ENCODE data around the gene PLD4.

PLD4 gene

GRCh38 chr14:104881369-104881979, 43.2 kb upstream of the PLD4 start:
- Histone ChIP-seq H3K4me3 (replicated peaks; ENCODE audit: insufficient read depth, low read length) (no peak overlapping the region), H3K27ac (replicated peaks) (no peak overlapping the region), H3K27me3 (ENCODE audit: insufficient read depth, poor library complexity, severe bottlenecking) (peaks cover 10% of the 10 kb centered on the region)
- DNase-seq (ENCODE audit: low read depth in 1 of 2, low spot score in 1 of 2): no peak
- no peak for TF ChIP-seq SPI1 (IDR thresholded peaks at IDR 0.05; ENCODE audit: borderline replicate concordance, low read depth)
- TF ChIP-seq REST (IDR thresholded peaks at IDR 0.05; ENCODE audit: insufficient replicate concordance, low read depth): no peak
- TF ChIP-seq, protein P1, sequence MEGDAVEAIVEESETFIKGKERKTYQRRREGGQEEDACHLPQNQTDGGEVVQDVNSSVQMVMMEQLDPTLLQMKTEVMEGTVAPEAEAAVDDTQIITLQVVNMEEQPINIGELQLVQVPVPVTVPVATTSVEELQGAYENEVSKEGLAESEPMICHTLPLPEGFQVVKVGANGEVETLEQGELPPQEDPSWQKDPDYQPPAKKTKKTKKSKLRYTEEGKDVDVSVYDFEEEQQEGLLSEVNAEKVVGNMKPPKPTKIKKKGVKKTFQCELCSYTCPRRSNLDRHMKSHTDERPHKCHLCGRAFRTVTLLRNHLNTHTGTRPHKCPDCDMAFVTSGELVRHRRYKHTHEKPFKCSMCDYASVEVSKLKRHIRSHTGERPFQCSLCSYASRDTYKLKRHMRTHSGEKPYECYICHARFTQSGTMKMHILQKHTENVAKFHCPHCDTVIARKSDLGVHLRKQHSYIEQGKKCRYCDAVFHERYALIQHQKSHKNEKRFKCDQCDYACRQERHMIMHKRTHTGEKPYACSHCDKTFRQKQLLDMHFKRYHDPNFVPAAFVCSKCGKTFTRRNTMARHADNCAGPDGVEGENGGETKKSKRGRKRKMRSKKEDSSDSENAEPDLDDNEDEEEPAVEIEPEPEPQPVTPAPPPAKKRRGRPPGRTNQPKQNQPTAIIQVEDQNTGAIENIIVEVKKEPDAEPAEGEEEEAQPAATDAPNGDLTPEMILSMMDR (IDR thresholded peaks at IDR 0.05; ENCODE audit: insufficient read depth, low read length): no peak
- TF ChIP-seq GABPA (IDR thresholded peaks at IDR 0.05; ENCODE audit: low read depth): no peak
- no peak for TF ChIP-seq POLR2AphosphoS5 (IDR thresholded peaks at IDR 0.05; ENCODE audit: low read depth)

DNA sequence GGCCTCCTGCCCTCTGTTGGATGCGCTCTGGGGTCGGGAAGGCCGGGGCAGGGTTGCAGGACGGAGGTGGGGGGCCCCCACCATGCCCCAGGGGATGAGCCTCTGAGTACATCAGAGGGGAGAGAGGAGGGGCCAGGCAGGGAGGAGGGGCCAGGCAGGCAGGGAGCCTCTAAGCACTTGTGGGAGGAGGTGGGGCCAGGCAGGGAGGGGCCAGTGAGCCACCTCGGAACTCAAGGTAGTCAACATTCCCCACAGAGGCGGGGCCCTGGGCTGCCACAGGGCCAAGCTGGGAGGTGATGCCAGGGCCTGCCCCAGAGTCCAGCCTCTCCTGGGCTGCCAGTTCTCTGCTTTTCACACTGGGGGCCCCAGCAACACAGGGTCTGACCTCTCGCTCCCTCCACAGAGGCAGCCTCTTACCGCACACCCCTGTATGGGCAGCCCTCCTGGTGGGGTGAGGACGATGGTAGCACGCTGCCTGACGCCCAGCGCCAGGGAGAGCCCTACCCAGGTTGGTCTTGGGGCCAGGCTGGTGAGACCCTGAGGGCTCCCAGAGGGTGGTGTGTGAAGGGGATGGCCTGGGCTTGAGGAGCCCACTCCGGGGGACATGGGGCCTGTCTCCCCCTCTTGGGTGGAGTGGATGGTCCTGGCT, 42.2 kb upstream of the PLD4 start:
- DNase-seq (ENCODE audit: low read depth in 1 of 2, low spot score in 1 of 2): no peak
- peaks cover 10% of the 10 kb centered on the region for H3K27me3 ChIP-seq (ENCODE audit: insufficient read depth, poor library complexity, severe bottlenecking)
- TF ChIP-seq SPI1 (IDR thresholded peaks at IDR 0.05; ENCODE audit: borderline replicate concordance, low read depth) (no peak), POLR2AphosphoS5 (IDR thresholded peaks at IDR 0.05; ENCODE audit: low read depth) (no peak), REST (IDR thresholded peaks at IDR 0.05; ENCODE audit: insufficient replicate concordance, low read depth) (no peak), GABPA (IDR thresholded peaks at IDR 0.05; ENCODE audit: low read depth) (no peak)
- TF ChIP-seq, protein P1 (IDR thresholded peaks at IDR 0.05; ENCODE audit: insufficient read depth, low read length): no peak
- H3K27ac ChIP-seq (replicated peaks): no peak overlapping the region
- no peak overlapping the region for H3K4me3 ChIP-seq (replicated peaks; ENCODE audit: insufficient read depth, low read length)

GRCh38 chr14:104882991-104883660, 41.6 kb upstream of the PLD4 start:
- no peak for DNase-seq (ENCODE audit: low read depth in 1 of 2, low spot score in 1 of 2)
- TF ChIP-seq, protein P1 (IDR thresholded peaks at IDR 0.05; ENCODE audit: insufficient read depth, low read length): no peak
- TF ChIP-seq REST (IDR thresholded peaks at IDR 0.05; ENCODE audit: insufficient replicate concordance, low read depth) (no peak), SPI1 (IDR thresholded peaks at IDR 0.05; ENCODE audit: borderline replicate concordance, low read depth) (no peak)
- Histone ChIP-seq H3K27me3 (ENCODE audit: insufficient read depth, poor library complexity, severe bottlenecking) (peaks cover 10% of the 10 kb centered on the region), H3K27ac (replicated peaks) (no peak overlapping the region), H3K4me3 (replicated peaks; ENCODE audit: insufficient read depth, low read length) (no peak overlapping the region)
